Adipose tissue (tissue), 3 donors: Measurements from ENCODE around the gene TOR2A. TPM values are rescaled to one million over a fixed set of nuclear protein-coding genes. Genes with fewer than 3 reads are reported as not detected.

Source experiments
- H3K27ac ChIP-seq: one replicate; pipeline ENCODE4 v1.5.1; 2013; ENCODE audit warnings: low read depth, low read length
- WGBS, 3 donors: extraction: QIAGEN DNeasy Blood & Tissue Kit; methylation state at CpG; one replicate each; pipeline ENCODE4 v1.1.7; 2013; 5-methylcytosine and 5-hydroxymethylcytosine counted together
- polyA plus RNA-seq, 3 donors: library from polyadenylated mRNA; stranded (reverse); fragments of 200-250 nt; gene quantifications; one replicate each; pipeline ENCODE4 v1.2.3, GENCODE V29; 2013
- donor health status: healthy with polysubstance abuse.
- donor health status: Bipolar disorder and iron deficiency.
- donor health status: healthy.

TOR2A gene
- polyA plus RNA-seq, 3 donors, result 9.6 to 12.8 (median 10.6) TPM

DNA sequence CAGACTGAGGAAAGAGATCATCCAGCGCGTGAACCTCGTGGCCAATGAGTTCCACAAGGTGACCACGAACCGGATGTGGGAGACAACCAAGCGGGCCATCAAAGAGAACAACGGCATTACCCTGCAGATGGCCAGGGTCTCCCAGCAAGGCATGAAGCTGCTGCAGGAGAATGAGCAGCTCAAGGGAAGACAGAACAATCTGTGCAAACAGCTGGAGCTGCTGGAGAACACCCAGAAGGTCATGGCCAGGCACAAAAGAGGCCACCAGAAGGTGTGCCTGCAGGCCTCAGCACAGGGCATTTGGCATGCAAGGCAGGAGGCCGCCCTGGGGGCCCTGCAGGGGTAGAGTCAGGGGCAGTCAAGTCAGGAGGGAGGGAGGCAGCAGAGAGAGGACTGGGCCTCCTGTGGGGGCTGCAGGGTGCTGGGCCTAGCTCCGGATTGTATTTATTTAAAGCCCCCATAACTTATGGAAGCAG is 23.8 kb downstream of the TOR2A start:
- H3K27ac ChIP-seq, result no peak overlapping the region
- WGBS, 3 donors, result 51 to 75% (median 53%) methylated on average over 9 of the region's 9 CpGs

DNA sequence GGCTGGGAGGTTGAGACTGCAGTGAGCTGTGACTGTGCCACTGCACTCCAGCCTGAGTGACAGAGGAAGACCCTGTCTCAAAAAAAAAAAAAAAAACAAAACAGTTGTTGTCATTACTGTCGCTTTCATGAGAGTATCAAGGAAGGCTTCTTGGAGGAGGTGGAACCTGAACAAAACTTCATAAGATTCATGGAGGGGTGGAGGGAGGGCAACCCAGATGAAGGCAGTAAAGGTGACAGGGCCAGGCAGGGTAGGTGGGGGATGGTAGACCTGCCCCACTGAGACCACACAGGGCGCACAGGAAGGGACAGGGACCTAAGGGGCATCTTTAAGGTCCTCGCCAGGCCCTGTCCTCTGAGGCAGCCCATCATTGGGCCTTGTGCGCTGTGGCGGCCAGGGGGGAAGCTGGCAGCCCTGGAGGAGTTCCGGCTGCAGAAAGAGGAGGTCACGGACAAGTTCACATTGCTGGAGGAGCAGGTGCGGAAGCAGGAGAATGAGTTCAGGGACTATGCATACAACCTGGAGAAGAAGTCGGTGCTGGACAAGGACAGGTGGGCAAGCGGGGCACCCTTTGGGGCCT is 24.8 kb downstream of the TOR2A start:
- no peak overlapping the region for H3K27ac ChIP-seq
- 89 to 96% (median 93%) methylated on average over 10 of the region's 10 CpGs for WGBS, 3 donors

DNA sequence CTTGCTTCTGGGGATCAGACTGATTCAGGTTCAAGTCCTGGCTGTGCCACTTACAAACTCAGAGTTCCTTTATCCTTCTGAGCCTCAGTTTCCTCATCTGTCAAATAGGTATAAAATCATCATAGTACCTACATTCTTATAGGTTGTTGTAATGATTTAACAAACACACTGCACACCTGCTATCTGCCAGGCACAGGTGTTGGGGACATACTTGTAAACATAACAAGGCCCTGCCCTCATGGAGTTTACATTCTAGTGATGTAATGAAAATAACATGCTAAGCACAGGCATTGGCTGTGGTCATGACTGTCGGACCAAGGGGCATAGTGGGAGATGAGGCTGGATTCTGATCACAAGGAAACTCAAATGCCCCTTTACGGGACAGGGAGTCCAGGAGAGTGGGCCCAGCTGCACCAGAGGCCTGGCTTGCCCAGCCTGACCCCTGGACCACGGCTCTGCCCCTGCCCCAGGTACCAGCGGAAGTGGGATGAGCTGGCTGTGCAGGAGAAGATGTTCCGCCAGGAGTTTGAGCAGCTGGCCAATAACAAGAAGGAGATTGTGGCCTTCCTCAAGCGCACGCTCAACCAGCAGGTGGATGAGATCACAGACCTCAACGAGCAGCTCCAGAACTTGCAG is 26.0 kb downstream of the TOR2A start:
- no peak overlapping the region for H3K27ac ChIP-seq
- 93 to 95% (median 94%) methylated on average over 8 of the region's 8 CpGs for WGBS, 3 donors

DNA sequence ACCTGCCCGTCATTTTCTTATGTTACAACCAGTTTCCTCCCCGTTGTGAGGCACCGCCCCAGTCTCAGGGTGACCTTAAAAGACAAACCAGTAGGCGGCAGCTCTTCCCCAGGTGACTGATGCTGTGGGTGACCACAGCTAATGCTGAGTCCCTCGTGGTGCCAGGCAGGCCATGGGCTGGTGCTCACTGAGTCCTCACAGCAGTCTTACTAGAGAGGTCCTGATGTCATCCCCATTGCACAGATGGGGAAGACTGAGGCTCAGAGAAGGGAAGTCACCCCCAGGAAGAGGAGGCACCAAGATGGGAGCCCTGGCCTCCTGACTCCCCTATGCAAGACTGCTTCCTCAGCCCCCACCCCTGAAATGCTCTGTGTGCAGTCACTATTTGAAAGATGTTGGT is 27.3 kb downstream of the TOR2A start:
- 50 to 63% (median 53%) methylated on average over 5 of the region's 5 CpGs for WGBS, 3 donors
- no peak overlapping the region for H3K27ac ChIP-seq

GRCh38 chr9:127706836-127707241 is 28.3 kb downstream of the TOR2A start, which contains the start of gene CFAP157:
Gene CFAP157, plus strand, starts transcription at chr9:127706988. Its CDS starts 44 bp downstream, at chr9:127707032.
- H3K27ac ChIP-seq, result no peak within 1 kb of the TSS
- WGBS, 3 donors, result 54 to 66% (median 60%) methylated on average over 11 of the region's 11 CpGs

DNA sequence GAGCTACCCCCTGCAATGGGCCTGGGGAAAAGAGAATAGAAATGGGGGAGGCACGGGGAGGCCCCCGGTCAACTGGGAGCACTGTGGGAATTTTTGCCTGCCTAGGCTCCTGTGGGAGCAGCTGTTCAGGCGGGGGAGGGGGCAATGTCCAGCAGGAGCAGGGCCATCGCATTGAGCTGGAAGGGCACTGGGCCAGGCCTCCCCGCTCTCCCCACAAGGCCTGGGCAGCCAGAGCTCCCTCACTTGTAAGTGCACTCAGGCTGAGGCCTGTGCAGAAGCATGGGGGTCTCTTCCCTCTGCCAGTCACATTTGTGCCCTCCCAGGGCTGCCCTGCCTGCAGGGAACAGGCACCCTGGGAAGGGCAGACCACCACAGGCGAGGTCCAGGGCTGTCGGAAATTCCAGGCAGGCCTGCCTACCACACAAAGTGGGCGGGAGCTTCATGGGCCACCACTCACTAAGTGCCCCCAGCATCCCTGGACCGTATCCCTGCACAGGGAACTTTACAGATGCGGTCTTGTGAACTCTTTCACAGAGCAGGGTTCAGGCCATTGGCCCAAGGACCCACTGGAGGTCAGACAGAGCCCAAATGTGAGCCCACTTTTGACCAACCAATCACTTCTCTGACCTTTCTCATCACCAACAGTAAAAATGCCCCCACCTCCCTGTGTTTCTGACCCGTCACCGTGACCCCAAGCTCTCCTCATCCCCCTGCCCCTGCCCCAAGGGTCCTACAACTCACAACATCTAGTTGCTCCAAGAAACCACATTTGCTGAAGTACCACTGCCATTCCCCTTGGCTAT is 29.3 kb downstream of the TOR2A start:
- H3K27ac ChIP-seq, result no peak overlapping the region
- 68 to 84% (median 78%) methylated on average over 12 of the region's 12 CpGs for WGBS, 3 donors

DNA sequence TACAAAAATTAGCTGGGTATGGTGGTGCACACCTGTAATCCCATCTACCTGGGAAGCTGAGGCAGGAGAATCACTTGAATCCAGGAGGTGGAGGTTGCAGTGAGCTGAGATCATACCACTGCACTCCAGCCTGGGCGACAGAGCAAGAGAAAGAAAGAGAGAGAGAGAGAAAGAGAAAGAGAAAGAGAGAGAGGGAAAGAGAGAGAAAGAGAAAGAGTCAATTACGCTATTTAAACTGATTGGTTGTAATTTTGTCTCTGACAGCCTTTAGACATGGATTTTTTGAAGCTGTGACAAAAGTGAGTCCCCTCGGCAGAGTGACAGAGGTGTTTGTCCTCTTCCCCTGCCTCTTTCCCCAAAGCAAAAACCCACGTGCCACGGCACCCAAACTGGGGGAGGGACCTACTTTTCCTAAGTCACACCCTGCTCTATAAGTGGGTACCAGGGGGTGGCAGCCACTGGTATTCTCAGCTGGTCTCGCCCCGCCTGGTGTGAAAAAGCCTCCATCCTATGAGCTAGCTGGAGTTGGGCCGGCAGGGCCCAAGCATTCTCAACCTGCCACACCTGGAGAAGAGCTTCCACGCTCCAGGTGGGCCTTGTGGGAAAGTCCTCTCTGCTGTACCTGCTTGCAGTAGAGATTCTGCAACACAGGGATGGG is 31.7 kb downstream of the TOR2A start:
- WGBS, 3 donors, result 77 to 95% (median 79%) methylated on average over 9 of the region's 9 CpGs
- H3K27ac ChIP-seq, result no peak overlapping the region

GRCh38 chr9:127700594-127701255 is 34.4 kb downstream of the TOR2A start:
- 55 to 87% (median 78%) methylated on average over 5 of the region's 5 CpGs for WGBS, 3 donors
- H3K27ac ChIP-seq, result no peak overlapping the region

- 95 to 100% (median 97%) methylated on average over 2 of the region's 2 CpGs for WGBS, 3 donors
- no peak overlapping the region for H3K27ac ChIP-seq
Observed at GRCh38 chr9:127700140-127700539, 35.0 kb downstream of the TOR2A start.

DNA sequence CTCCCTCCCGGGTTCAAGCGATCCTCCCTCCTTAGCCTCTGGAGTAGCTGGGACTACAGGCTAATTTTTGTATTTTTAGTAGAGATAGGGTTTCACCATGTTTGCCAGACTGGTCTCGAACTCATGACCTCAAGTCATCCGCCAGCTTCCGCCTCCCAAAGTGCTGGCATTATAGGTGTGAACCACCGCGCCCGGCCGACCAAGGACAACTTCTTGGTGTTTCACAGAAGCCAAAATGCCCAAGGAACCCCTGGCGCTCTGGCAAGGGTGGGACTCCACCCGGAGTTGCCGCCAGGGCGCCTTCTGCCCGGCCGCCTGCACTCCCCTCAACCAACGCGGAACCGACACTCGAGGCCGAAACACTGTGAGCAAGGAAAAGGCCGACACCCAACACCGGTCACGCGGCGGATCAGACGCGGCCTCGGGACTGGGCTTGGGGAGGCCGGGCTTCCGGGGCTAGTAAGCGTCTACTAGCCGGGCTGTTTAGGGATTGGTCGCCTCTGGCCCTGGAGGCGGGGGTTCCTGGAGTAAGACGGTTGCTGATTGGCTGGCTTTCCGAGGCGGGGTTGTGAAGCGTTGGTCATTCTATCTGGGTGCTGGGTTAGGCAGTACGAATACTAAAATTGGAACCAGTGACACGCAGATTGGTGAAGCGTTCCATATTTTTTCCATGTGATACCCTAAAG is 36.0 kb downstream of the TOR2A start:
- 12 to 15% (median 13%) methylated on average over 40 to 41 of the region's 41 CpGs for WGBS, 3 donors
- H3K27ac ChIP-seq, result no peak overlapping the region

GRCh38 chr9:127698386-127698785 is 36.7 kb downstream of the TOR2A start:
- H3K27ac ChIP-seq, result no peak overlapping the region
- WGBS, 3 donors, result 92 to 95% (median 94%) methylated on average over 5 of the region's 5 CpGs

- H3K27ac ChIP-seq, result no peak overlapping the region
- WGBS, 3 donors, result 82 to 89% (median 85%) methylated on average over 5 of the region's 5 CpGs
Observed at GRCh38 chr9:127697575-127697974, 37.5 kb downstream of the TOR2A start.

- no peak overlapping the region for H3K27ac ChIP-seq
Observed at GRCh38 chr9:127694890-127695720, 40.0 kb downstream of the TOR2A start.

GRCh38 chr9:127693697-127694096 is 41.4 kb downstream of the TOR2A start:
- H3K27ac ChIP-seq, result no peak overlapping the region
- 89 to 96% (median 92%) methylated on average over 4 of the region's 4 CpGs for WGBS, 3 donors

More at GRCh38 chr9:127694890-127695720, 40.0 kb downstream of the TOR2A start:
- 60 to 78% (median 70%) methylated on average over 9 of the region's 9 CpGs for WGBS, 3 donors

- 90 to 91% (median 90%) methylated on average over 10 of the region's 10 CpGs for WGBS, 3 donors
- H3K27ac ChIP-seq, result no peak overlapping the region
Observed at GRCh38 chr9:127693143-127693542, 42.0 kb downstream of the TOR2A start.

DNA sequence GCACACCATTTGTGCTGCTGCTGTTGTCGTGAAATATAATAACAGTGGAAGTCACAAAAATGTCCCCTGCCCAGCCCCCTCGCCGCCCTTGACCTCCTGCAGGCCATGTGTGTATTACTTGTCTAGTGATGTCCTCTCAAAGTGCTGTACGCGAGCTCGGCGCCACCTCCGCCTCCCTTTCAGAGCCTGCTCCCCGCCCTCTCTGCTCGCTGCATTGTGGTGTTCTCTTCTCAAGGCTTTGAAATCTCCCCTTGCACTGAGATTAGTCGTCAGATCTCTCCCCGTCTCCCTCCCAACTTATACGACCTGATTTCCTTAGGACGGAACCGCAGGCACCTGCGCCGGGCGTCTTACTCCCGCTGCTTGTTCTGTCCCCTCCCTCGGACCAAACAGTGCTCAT is 43.0 kb downstream of the TOR2A start:
- no peak overlapping the region for H3K27ac ChIP-seq
- 87 to 89% (median 88%) methylated on average over 20 of the region's 20 CpGs for WGBS, 3 donors

GRCh38 chr9:127690735-127691134 is 44.4 kb downstream of the TOR2A start:
- H3K27ac ChIP-seq, result no peak overlapping the region
- 93 to 94% (median 94%) methylated on average over 10 of the region's 10 CpGs for WGBS, 3 donors
